ENCODE measurements around the gene CTSW. TPM values are rescaled to one million over a fixed set of nuclear protein-coding genes. Genes with fewer than 3 reads are reported as not detected.

The CTSW gene
- polyA plus RNA-seq, 1 experiment = not detected

DNA sequence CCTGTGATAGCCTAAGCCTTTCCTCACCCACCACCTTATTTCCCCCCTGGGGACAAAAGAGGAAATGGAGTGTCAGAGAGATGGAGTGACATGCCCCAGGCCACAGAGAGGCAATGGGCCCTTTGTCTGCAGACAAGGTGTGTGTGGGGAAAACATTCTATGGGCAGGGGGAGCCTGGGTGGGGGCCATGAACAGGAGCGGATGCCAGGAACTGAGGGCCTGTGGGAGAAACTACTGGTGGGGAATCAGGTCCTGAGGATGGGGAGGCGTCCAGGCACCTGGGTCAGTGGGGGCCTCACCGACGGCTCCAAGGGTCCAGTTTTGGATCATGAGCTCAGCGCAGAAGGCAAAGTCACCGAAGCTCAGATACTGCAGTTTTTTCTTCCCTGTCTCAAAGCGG lies 5.6 kb downstream of the CTSW start:
- POLR2A ChIA-PET = interaction anchor here (0.6 to 1.7 kb wide), 7 partner anchors 15 to 248 kb away, joined by 3 to 8 read pairs (median 6); partner anchors contain the start of genes CFL1, MUS81 and SIPA1
- Histone ChIP-seq H3K9me3 (ENCODE audit: control insufficient read depth, insufficient read depth, low read length) (no peaks in the 10 kb centered on the region), H3K4me3 (ENCODE audit: low read depth, low read length) (no peak overlapping the region), H3K27me3 (ENCODE audit: control insufficient read depth, insufficient read depth, low read length) (no peaks in the 10 kb centered on the region), H3K27ac (ENCODE audit: low read depth, low read length) (no peak overlapping the region)
- DNase-seq (ENCODE audit: low read depth, low spot score) = no peak
- TF ChIP-seq, protein P1, sequence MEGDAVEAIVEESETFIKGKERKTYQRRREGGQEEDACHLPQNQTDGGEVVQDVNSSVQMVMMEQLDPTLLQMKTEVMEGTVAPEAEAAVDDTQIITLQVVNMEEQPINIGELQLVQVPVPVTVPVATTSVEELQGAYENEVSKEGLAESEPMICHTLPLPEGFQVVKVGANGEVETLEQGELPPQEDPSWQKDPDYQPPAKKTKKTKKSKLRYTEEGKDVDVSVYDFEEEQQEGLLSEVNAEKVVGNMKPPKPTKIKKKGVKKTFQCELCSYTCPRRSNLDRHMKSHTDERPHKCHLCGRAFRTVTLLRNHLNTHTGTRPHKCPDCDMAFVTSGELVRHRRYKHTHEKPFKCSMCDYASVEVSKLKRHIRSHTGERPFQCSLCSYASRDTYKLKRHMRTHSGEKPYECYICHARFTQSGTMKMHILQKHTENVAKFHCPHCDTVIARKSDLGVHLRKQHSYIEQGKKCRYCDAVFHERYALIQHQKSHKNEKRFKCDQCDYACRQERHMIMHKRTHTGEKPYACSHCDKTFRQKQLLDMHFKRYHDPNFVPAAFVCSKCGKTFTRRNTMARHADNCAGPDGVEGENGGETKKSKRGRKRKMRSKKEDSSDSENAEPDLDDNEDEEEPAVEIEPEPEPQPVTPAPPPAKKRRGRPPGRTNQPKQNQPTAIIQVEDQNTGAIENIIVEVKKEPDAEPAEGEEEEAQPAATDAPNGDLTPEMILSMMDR (IDR thresholded peaks at IDR 0.05; ENCODE audit: low read depth, low read length) = no peak
- CTCF ChIA-PET = interaction anchor here (0.6 to 8.9 kb wide), 41 partner anchors 11 to 222 kb away, joined by 3 to 157 read pairs (median 6); partner anchors contain the start of genes EFEMP2, KAT5, MUS81 and SART1

DNA sequence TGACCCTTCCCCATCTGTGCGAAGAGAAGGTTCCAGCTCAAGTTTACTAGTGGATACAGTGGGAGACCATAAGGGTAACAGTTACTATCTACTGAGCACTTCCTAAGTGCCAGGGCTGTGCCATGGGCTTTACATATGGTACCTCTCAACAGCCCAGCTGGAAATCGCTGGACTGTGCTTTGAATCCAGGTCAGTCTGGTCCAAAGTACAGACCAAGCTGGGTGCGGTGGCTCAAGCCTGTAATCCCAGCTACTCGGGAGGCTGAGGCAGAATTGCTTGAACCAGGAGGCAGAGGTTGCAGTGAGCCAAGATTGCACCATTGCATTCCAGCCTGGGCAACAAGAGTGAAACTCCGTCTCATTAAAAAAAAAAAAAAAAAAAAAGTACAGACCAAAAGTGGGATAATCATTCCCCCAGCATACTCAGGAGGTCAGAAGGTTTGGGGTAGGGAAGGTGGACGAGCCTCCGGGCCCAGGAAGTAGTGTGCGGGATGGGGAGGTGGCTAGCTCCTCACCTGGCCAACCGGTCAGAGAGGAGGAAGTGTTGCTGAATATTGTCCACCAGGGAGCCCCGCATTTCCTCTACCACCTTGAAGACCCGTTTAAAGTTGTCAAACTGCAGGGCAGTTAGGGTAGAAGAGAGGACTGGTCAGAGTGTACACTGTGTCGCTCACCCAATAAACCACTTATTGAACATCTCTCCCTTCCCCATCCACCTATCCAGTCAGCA lies 6.3 kb downstream of the CTSW start:
- CTCF ChIA-PET = interaction anchor here (0.7 to 8.9 kb wide), 20 partner anchors 12 to 182 kb away, joined by 3 to 157 read pairs (median 8); partner anchors contain the start of genes EFEMP2, MUS81 and SF3B2
- Histone ChIP-seq H3K27ac (ENCODE audit: low read depth, low read length) (no peak overlapping the region), H3K27me3 (ENCODE audit: control insufficient read depth, insufficient read depth, low read length) (no peaks in the 10 kb centered on the region), H3K9me3 (ENCODE audit: control insufficient read depth, insufficient read depth, low read length) (no peaks in the 10 kb centered on the region), H3K4me3 (ENCODE audit: low read depth, low read length) (no peak overlapping the region)
- TF ChIP-seq, protein P1 (IDR thresholded peaks at IDR 0.05; ENCODE audit: low read depth, low read length) = no peak
- POLR2A ChIA-PET = interaction anchor here (0.7 to 1.7 kb wide), 2 partner anchors 16 to 28 kb away, joined by 7 to 8 read pairs; partner anchors contain the start of gene CFL1
- no peak for DNase-seq (ENCODE audit: low read depth, low spot score)

DNA sequence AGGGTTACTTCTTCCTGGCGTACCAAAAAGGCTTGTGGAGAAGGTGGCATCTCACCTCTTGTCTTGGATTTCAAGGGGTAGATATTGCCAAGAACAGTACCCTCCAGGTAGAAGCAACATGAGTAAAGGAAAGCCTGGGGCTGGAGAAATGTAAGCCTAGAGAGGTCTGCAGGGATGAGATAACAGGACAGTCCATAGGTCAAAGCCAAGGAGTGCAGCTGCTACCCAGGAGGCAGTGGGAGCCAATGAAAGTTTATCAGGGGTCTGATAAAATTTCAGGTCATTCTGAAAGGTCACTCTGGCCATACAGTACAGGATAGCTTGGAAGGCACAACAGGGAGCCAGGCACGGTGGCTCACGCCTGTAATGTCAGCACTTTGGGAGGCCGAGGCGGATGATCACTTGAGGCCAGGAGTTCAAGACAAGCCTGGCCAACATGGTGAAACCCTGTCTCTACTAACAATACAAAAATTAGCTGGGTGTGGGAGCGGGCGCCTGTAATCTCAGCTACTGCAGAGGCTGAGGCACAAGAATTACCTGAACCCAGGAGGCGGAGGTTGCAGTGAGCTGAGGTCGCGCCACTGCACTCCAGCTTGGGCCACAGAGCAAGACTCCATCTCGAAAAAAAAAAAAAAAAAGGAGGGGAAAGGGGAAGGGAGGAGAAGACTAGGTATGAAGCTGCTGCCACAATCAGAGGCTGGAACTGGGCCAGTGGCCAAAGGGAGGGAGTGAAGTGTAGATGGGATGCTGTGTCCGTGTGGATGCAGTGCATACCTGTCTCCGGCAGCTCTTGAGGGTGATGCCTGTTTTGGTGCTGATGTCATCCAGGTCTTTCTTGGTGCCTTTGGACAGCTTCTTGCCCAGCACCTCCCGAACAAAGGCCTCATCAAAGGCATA lies 7.4 kb downstream of the CTSW start:
- CTCF ChIA-PET = interaction anchor here (0.7 to 8.9 kb wide), 10 partner anchors 8 to 158 kb away, joined by 3 to 157 read pairs (median 17); partner anchors contain the start of genes CFL1, CTSW, FOSL1 and MUS81
- POLR2A ChIA-PET = interaction anchor here (0.5 to 7.3 kb wide), 4 partner anchors 28 to 272 kb away, joined by 3 to 124 read pairs (median 35); partner anchors contain the start of genes CFL1 and MUS81
- Histone ChIP-seq H3K4me3 (ENCODE audit: low read depth, low read length) (peak overlapping the region; percentile 90), H3K27me3 (ENCODE audit: control insufficient read depth, insufficient read depth, low read length) (no peaks in the 10 kb centered on the region), H3K27ac (ENCODE audit: low read depth, low read length) (peak overlapping the region; percentile 81), H3K9me3 (ENCODE audit: control insufficient read depth, insufficient read depth, low read length) (no peaks in the 10 kb centered on the region)
- no peak for DNase-seq (ENCODE audit: low read depth, low spot score)
- TF ChIP-seq, protein P1 (IDR thresholded peaks at IDR 0.05; ENCODE audit: low read depth, low read length) = no peak

DNA sequence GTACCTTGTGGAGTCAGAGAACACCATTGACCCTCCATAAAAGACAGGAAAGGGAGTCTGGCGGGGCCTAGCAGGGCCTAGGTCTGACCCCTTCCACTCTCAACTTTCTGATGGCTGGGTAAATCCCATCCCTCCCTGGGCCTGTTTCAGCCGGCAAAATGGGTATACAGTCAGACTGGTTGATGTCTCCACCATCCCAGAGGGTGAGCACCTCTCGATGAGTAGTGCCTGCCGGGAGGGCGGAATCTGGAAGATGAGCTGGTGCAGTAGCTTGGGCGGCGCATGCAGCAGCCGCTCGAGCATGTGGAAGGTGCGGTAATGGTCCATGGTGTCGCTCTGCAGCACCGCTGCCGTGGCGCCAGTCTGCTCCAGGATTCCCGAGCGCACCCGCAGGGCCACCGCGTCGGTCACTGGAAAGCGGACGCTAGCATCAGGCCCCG lies 8.1 kb downstream of the CTSW start:
- TF ChIP-seq, protein P1 (IDR thresholded peaks at IDR 0.05; ENCODE audit: low read depth, low read length) = no peak
- H3K27ac ChIP-seq (ENCODE audit: low read depth, low read length) = peak overlapping the region; percentile 81
- H3K4me3 ChIP-seq (ENCODE audit: low read depth, low read length) = peak overlapping the region; percentile 90
- no peaks in the 10 kb centered on the region for H3K27me3 ChIP-seq (ENCODE audit: control insufficient read depth, insufficient read depth, low read length)
- ChIA-PET POLR2A (interaction anchor here (0.6 to 7.3 kb wide), 17 partner anchors 10 to 273 kb away, joined by 3 to 153 read pairs (median 7); partner anchors contain the start of genes BANF1, CFL1, EIF1AD and FOSL1), CTCF (interaction anchor here (0.6 to 8.9 kb wide), 64 partner anchors 9 to 1299 kb away, joined by 3 to 157 read pairs (median 6); partner anchors contain the start of genes CFL1, CTSW, FOSL1 and KAT5)
- H3K9me3 ChIP-seq (ENCODE audit: control insufficient read depth, insufficient read depth, low read length) = no peaks in the 10 kb centered on the region
- DNase-seq (ENCODE audit: low read depth, low spot score) = no peak
